SK-N-SH treated with all-trans-retinoic acid at 6 μM for 48 hours (cell line): Measurements from ENCODE around the gene CYP26C1.

Experiments
- ATAC-seq: fragments of 200-7000 bp; cut with Tn5 transposase; 3 replicates; pipeline ENCODE4 v1.9.1; 2020; ENCODE audit warnings: mild to moderate bottlenecking, moderate library complexity
- ARNTL ChIP-seq: fragments of 450-650 bp; formaldehyde crosslinking; IDR thresholded peaks from 2 replicates; pipeline ENCODE4 v1.5.0; 2020; ENCODE audit warnings: low read depth, mild to moderate bottlenecking, moderate library complexity, borderline replicate concordance
- BACH2 ChIP-seq: fragments of 250-450 bp; sonication (Bioruptor Pico); IDR thresholded peaks from 2 replicates; pipeline ENCODE4 v1.9.0; 2021; ENCODE audit warnings: mild to moderate bottlenecking, borderline replicate concordance
- CSDC2 ChIP-seq: fragments of 250-450 bp; sonication (Bioruptor Pico); IDR thresholded peaks from 2 replicates; pipeline ENCODE4 v1.5.0; 2020; ENCODE audit warnings: mild to moderate bottlenecking, moderate library complexity
- CSRNP3 ChIP-seq: fragments of 250-450 bp; sonication (Bioruptor Pico); IDR thresholded peaks from 2 replicates; pipeline ENCODE4 v1.5.1; 2021; ENCODE audit warnings: mild to moderate bottlenecking, moderate library complexity
- GLIS3 ChIP-seq: fragments of 250-450 bp; sonication (Bioruptor Pico); IDR thresholded peaks from 2 replicates; pipeline ENCODE4 v1.5.0; 2020; ENCODE audit warnings: mild to moderate bottlenecking, moderate library complexity
- OSR1 ChIP-seq: fragments of 250-450 bp; sonication (Bioruptor Pico); IDR thresholded peaks from 2 replicates; pipeline ENCODE4 v1.8.0; 2022; ENCODE audit warnings: moderate library complexity, mild to moderate bottlenecking, inconsistent platforms
- PATZ1 ChIP-seq: fragments of 250-450 bp; sonication (Bioruptor Pico); IDR thresholded peaks from 2 replicates; pipeline ENCODE4 v1.8.0; 2020; ENCODE audit warnings: mild to moderate bottlenecking, moderate library complexity, borderline replicate concordance
- PPARA ChIP-seq: fragments of 250-450 bp; sonication (Bioruptor Pico); IDR thresholded peaks from 2 replicates; pipeline ENCODE4 v1.5.0; 2020; ENCODE audit warnings: mild to moderate bottlenecking, borderline replicate concordance
- RARB ChIP-seq: fragments of 250-450 bp; sonication (Bioruptor Pico); IDR thresholded peaks from 2 replicates; pipeline ENCODE4 v1.8.0; 2021; ENCODE audit warnings: mild to moderate bottlenecking, moderate library complexity
- TCF4 ChIP-seq: fragments of 250-450 bp; sonication (Bioruptor Pico); IDR thresholded peaks from 2 replicates; pipeline ENCODE4 v1.8.0; 2021; ENCODE audit warnings: mild to moderate bottlenecking, moderate library complexity, borderline replicate concordance
- TOX ChIP-seq: fragments of 250-450 bp; sonication (Bioruptor Pico); IDR thresholded peaks from 2 replicates; pipeline ENCODE4 v1.8.0; 2021; ENCODE audit warnings: mild to moderate bottlenecking, moderate library complexity, borderline replicate concordance
- TSHZ2 ChIP-seq: fragments of 250-450 bp; sonication (Bioruptor Pico); IDR thresholded peaks from 2 replicates; pipeline ENCODE4 v1.5.0; 2020; ENCODE audit warnings: mild to moderate bottlenecking, moderate library complexity
- ZC3H10 ChIP-seq: fragments of 250-450 bp; sonication (Bioruptor Pico); IDR thresholded peaks from 2 replicates; pipeline ENCODE4 v1.5.1; 2021; ENCODE audit warnings: mild to moderate bottlenecking, moderate library complexity
- ZFP3 ChIP-seq: fragments of 250-450 bp; sonication (Bioruptor Pico); IDR thresholded peaks from 2 replicates; pipeline ENCODE4 v1.5.0; 2020; ENCODE audit warnings: mild to moderate bottlenecking, moderate library complexity
- ZFP30 ChIP-seq: fragments of 450-650 bp; formaldehyde crosslinking; IDR thresholded peaks from 2 replicates; pipeline ENCODE4 v1.5.0; 2022; ENCODE audit warnings: mild to moderate bottlenecking, moderate library complexity
- ZNF565 ChIP-seq: fragments of 450-650 bp; formaldehyde crosslinking; conservative IDR thresholded peaks from 2 replicates; pipeline ENCODE4 v1.5.0; 2020; ENCODE audit warnings: low read depth, mild to moderate bottlenecking, moderate library complexity
- ZNF70 ChIP-seq: fragments of 450-650 bp; formaldehyde crosslinking; IDR thresholded peaks from 2 replicates; pipeline ENCODE4 v1.5.0; 2020; ENCODE audit warnings: mild to moderate bottlenecking, moderate library complexity
- ZNF8 ChIP-seq: fragments of 450-650 bp; formaldehyde crosslinking; IDR thresholded peaks from 2 replicates; pipeline ENCODE4 v1.5.0; 2020; ENCODE audit warnings: mild to moderate bottlenecking, moderate library complexity
- TF ChIP-seq, protein P1 (sequence below): fragments of 250-450 bp; sonication (Bioruptor Pico); IDR thresholded peaks from 2 replicates; pipeline ENCODE4 v1.8.0; 2021; ENCODE audit warnings: low read depth, mild to moderate bottlenecking, moderate library complexity, borderline replicate concordance

Gene CYP26C1

DNA sequence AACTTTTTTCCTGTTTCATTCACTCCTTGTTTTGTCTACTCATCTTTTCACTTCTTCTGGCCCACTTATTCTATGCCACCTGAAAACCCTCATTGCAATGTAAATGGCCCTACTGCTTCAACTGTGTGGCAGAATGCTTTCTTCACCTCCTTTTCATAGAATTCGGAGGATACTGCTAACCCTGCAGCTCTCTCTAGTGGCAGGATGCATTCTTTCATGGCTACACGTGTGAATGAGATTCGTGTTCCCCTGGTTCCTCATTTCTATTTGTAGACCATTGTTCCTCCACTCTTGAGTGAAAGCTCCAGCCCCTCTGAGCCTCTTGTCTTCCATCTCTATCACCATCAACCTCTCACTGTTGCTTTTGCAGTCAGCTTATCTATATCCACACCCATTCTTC lies 20.9 kb upstream of the CYP26C1 start (continued):
- TF ChIP-seq ZNF565 (no peak), TCF4 (CRISPR knock-in tag) (no peak), BACH2 (CRISPR knock-in tag) (no peak), ZC3H10 (CRISPR knock-in tag) (no peak), OSR1 (CRISPR knock-in tag) (no peak), CSRNP3 (CRISPR knock-in tag) (no peak), ZFP30 (CRISPR knock-in tag) (no peak), ARNTL (CRISPR knock-in tag) (no peak)
- TF ChIP-seq, all 23 proteins: peak for 0

DNA sequence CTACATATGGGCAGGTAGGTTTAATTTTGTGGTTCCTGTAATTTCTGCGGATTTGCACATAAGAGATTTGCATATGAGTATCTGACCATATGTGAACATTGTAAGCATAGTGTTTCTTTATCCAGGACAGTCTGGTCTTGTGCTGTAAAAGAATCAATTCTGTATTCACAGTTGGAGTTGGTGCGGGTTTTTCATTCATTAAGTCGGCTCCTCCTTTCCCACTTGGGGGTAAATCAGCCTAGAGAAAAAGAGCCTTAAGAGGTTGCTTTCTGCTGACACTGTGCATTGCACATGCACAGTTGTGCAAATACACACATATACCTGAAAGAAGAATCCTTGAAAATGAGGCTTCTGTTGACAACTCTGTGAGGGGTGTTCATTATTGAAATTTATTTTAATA lies 6.1 kb upstream of the CYP26C1 start:
- no peak for ATAC-seq
- TF ChIP-seq PATZ1 (CRISPR knock-in tag) = no peak
- no peak for TF ChIP-seq ZNF70 (CRISPR knock-in tag)
- no peak for TF ChIP-seq ZC3H10 (CRISPR knock-in tag)
- no peak for TF ChIP-seq ZNF8 (CRISPR knock-in tag)
- no peak for TF ChIP-seq ARNTL (CRISPR knock-in tag)
- no peak for TF ChIP-seq TOX
- TF ChIP-seq, protein P1, sequence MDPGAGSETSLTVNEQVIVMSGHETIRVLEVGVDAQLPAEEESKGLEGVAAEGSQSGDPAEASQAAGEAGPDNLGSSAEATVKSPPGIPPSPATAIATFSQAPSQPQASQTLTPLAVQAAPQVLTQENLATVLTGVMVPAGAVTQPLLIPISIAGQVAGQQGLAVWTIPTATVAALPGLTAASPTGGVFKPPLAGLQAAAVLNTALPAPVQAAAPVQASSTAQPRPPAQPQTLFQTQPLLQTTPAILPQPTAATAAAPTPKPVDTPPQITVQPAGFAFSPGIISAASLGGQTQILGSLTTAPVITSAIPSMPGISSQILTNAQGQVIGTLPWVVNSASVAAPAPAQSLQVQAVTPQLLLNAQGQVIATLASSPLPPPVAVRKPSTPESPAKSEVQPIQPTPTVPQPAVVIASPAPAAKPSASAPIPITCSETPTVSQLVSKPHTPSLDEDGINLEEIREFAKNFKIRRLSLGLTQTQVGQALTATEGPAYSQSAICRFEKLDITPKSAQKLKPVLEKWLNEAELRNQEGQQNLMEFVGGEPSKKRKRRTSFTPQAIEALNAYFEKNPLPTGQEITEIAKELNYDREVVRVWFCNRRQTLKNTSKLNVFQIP (CRISPR knock-in tag) = no peak
- no peak for TF ChIP-seq RARB (CRISPR knock-in tag)
- no peak for TF ChIP-seq TSHZ2
- no peak for TF ChIP-seq ZFP30 (CRISPR knock-in tag)
- no peak for TF ChIP-seq CSDC2 (CRISPR knock-in tag)
- no peak for TF ChIP-seq TCF4 (CRISPR knock-in tag)
- no peak for TF ChIP-seq ZNF565
- no peak for TF ChIP-seq ZFP3 (CRISPR knock-in tag)
- TF ChIP-seq CSRNP3 (CRISPR knock-in tag) = no peak
- no peak for TF ChIP-seq GLIS3 (CRISPR knock-in tag)
- TF ChIP-seq, all 23 proteins: peak for 0

DNA sequence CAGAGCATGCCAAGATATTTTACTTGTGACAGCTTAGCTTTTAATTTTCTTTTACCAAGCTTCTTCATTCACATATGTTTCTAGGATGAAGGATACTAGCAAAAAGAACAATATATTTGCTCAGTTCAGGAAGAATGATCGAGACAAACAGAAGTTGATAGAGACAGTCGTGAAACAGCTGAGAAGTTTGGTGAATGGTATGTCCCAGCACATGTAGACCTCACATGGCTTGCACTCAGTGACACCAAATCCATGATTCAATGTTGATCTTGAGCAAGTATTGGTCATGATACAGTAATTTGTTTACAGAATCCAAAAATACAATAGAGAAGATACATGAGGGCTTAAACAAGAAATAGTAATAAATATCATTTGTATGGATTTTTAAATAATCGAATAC lies 2.5 kb upstream of the CYP26C1 start:
- no peak for TF ChIP-seq TOX
- no peak for TF ChIP-seq TSHZ2
- TF ChIP-seq PPARA (CRISPR knock-in tag) = no peak
- no peak for ATAC-seq
